ENCODE results near the gene SESN2. TPM values are rescaled to one million over a fixed set of nuclear protein-coding genes. Genes with fewer than 3 reads are reported as not detected.

SESN2 gene
- total RNA-seq, 1 donor from 2014 or later, result 20.6 TPM

GRCh38 chr1:28301368-28302174 is 42.3 kb downstream of the SESN2 start:
- Mint-ChIP-seq H3K4me1 (peaks cover 13% of the 10 kb centered on the region), H3K27ac (ENCODE audit: unreplicated experiment) (no peak overlapping the region), H3K36me3 (ENCODE audit: low read depth) (no peaks in the 10 kb centered on the region), H3K4me3 (no peak overlapping the region), H3K27me3 (ENCODE audit: low read depth) (no peaks in the 10 kb centered on the region), H3K9me3 (peaks cover 2% of the 10 kb centered on the region)
- no peak for TF ChIP-seq CTCF (conservative IDR thresholded peaks at IDR 0.05)
- DNase-seq (ENCODE audit: low read depth, low spot score), result no peak

DNA sequence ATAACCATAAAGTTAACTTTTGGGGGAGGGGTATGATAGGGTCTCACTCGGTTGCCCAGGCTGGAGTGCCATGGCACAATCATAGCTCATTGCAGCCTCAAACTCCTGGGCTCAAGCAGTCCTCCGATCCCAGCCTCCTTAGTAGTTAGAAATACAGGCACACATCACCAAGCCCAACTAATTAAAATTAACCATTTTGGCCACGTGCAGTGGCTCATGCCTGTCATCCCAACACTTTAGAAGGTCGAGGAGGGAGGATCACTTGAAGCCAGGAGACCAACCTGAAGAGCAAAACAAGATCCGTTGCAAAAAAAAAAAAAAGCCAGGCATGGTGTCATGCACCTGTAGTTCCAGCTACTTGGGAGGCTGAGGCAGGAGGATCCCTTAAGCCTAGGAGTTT is 42.9 kb downstream of the SESN2 start:
- peaks cover 2% of the 10 kb centered on the region for H3K9me3 Mint-ChIP-seq
- H3K27me3 Mint-ChIP-seq (ENCODE audit: low read depth), result no peaks in the 10 kb centered on the region
- DNase-seq (ENCODE audit: low read depth, low spot score), result no peak
- TF ChIP-seq CTCF (conservative IDR thresholded peaks at IDR 0.05), result no peak
- peaks cover 6% of the 10 kb centered on the region for H3K4me1 Mint-ChIP-seq
- no peak overlapping the region for H3K27ac Mint-ChIP-seq (ENCODE audit: unreplicated experiment)
- no peak overlapping the region for H3K4me3 Mint-ChIP-seq
- H3K36me3 Mint-ChIP-seq (ENCODE audit: low read depth), result no peaks in the 10 kb centered on the region

- Mint-ChIP-seq H3K4me1 (peaks cover 5% of the 10 kb centered on the region), H3K9me3 (no peaks in the 10 kb centered on the region), H3K36me3 (ENCODE audit: low read depth) (no peaks in the 10 kb centered on the region), H3K27ac (ENCODE audit: unreplicated experiment) (no peak overlapping the region), H3K4me3 (no peak overlapping the region), H3K27me3 (ENCODE audit: low read depth) (no peaks in the 10 kb centered on the region)
- no peak for TF ChIP-seq CTCF (conservative IDR thresholded peaks at IDR 0.05)
- no peak for DNase-seq (ENCODE audit: low read depth, low spot score)
Observed at GRCh38 chr1:28306301-28306949, 47.1 kb downstream of the SESN2 start.

GRCh38 chr1:28308750-28309149 is 49.4 kb downstream of the SESN2 start:
- no peak for DNase-seq (ENCODE audit: low read depth, low spot score)
- no peak overlapping the region for H3K27ac Mint-ChIP-seq (ENCODE audit: unreplicated experiment)
- TF ChIP-seq CTCF (conservative IDR thresholded peaks at IDR 0.05), result no peak
- peaks cover 5% of the 10 kb centered on the region for H3K4me1 Mint-ChIP-seq
- H3K4me3 Mint-ChIP-seq, result no peak overlapping the region
- H3K36me3 Mint-ChIP-seq (ENCODE audit: low read depth), result no peaks in the 10 kb centered on the region
- no peaks in the 10 kb centered on the region for H3K9me3 Mint-ChIP-seq
- no peaks in the 10 kb centered on the region for H3K27me3 Mint-ChIP-seq (ENCODE audit: low read depth)

- H3K36me3 Mint-ChIP-seq (ENCODE audit: low read depth), result no peaks in the 10 kb centered on the region
- H3K9me3 Mint-ChIP-seq, result no peaks in the 10 kb centered on the region
- peaks cover under 1% of the 10 kb centered on the region for H3K4me1 Mint-ChIP-seq
- TF ChIP-seq CTCF (conservative IDR thresholded peaks at IDR 0.05), result no peak
- DNase-seq (ENCODE audit: low read depth, low spot score), result no peak
- H3K4me3 Mint-ChIP-seq, result no peak overlapping the region
- H3K27ac Mint-ChIP-seq (ENCODE audit: unreplicated experiment), result no peak overlapping the region
- H3K27me3 Mint-ChIP-seq (ENCODE audit: low read depth), result no peaks in the 10 kb centered on the region
Observed at GRCh38 chr1:28309702-28310101, 50.4 kb downstream of the SESN2 start.

Measured in neural crest cell (in vitro differentiated cells).